Measurements from ENCODE around the gene ZKSCAN4.

Gene ZKSCAN4

GRCh38 chr6:28207510-28208110 lies 44.5 kb downstream of the ZKSCAN4 start:
- no peak for DNase-seq

GRCh38 chr6:28206928-28207509 lies 45.0 kb downstream of the ZKSCAN4 start:
- no peak for DNase-seq

- DNase-seq, result no peak
Observed at GRCh38 chr6:28206527-28206926, 45.5 kb downstream of the ZKSCAN4 start.

- no peak for DNase-seq
Observed at GRCh38 chr6:28205879-28206278, 46.2 kb downstream of the ZKSCAN4 start.

- DNase-seq, result no peak
Observed at GRCh38 chr6:28203201-28203600, 48.9 kb downstream of the ZKSCAN4 start.

GRCh38 chr6:28200020-28200419 lies 52.0 kb downstream of the ZKSCAN4 start:
- DNase-seq, result no peak

Measured in activated gamma-delta T cell treated with Interleukin-2 at 50 U/mL for 16 hours (primary cell).